HEK293 (cell line): ENCODE results near the gene CCDC201.

Experiments
- CTCF ChIA-PET: fragments of 350-600 bp; formaldehyde crosslinking; extraction: SDS; loops from one replicate; lab custom pipeline; 2021; ENCODE audit warnings: antibody characterized with exemption; lab: Yijun Ruan, JAX
- POLR2A ChIA-PET: fragments of 300-600 bp; formaldehyde crosslinking; extraction: SDS; loops from one replicate; lab custom pipeline; 2020; ENCODE audit warnings: antibody characterized with exemption, inconsistent platforms; lab: Yijun Ruan, JAX
- H3K27ac ChIP-seq: fragments of 200-500 bp; sonication (Bioruptor generic); 2 replicates; pipeline ENCODE4 v1.5.1; 2014; ENCODE audit warnings: low read depth, low read length, control low read depth, inconsistent platforms; ENCODE audit errors: extremely low read depth
- H3K36me3 ChIP-seq, 2 experiments: fragments of 200-500 bp in 1 of 2; sonication (Bioruptor generic) in 1 of 2; 1 replicate in 1 of 2; 2 replicates in 1 of 2; pipeline ENCODE4 v1.5.1; 2014 to 2017; ENCODE audit warnings: inconsistent platforms in 2 of 2, low read length in 2 of 2; ENCODE audit not compliant: control insufficient read depth in 2 of 2, insufficient read depth in 1 of 2
- H3K4me1 ChIP-seq: fragments of 200-500 bp; sonication (Bioruptor generic); 2 replicates; pipeline ENCODE4 v1.5.1; 2014; ENCODE audit warnings: mild to moderate bottlenecking, low read length, inconsistent platforms; ENCODE audit not compliant: control insufficient read depth, insufficient read depth
- H3K4me3 ChIP-seq: 2 replicates; pipeline ENCODE4 v1.5.1; 2011; ENCODE audit warnings: low read depth, mild to moderate bottlenecking, control low read depth, low read length, moderate library complexity
- H3K9me3 ChIP-seq: fragments of 200-500 bp; sonication (Bioruptor generic); 2 replicates; pipeline ENCODE4 v1.5.1; 2014; ENCODE audit warnings: low read depth, low read length, inconsistent platforms; ENCODE audit not compliant: control insufficient read depth, insufficient read depth
- EGR2 ChIP-seq: fragments of 450-650 bp; formaldehyde crosslinking; IDR thresholded peaks from 2 replicates; pipeline ENCODE4 v1.5.1; 2016; ENCODE audit warnings: low read depth, missing biosample characterization, missing genetic modification characterization
- KLF7 ChIP-seq: fragments of 450-650 bp; formaldehyde crosslinking; IDR thresholded peaks from 2 replicates; pipeline ENCODE4 v1.5.1; 2016; ENCODE audit warnings: missing biosample characterization, missing genetic modification characterization, borderline replicate concordance
- KLF8 ChIP-seq: fragments of 450-650 bp; formaldehyde crosslinking; IDR thresholded peaks from 2 replicates; pipeline ENCODE4 v1.5.1; 2016; ENCODE audit warnings: missing biosample characterization, missing genetic modification characterization
- PRDM6 ChIP-seq: fragments of 450-650 bp; formaldehyde crosslinking; IDR thresholded peaks from 2 replicates; pipeline ENCODE4 v1.5.1; 2017; ENCODE audit warnings: missing biosample characterization, missing genetic modification characterization
- RBAK ChIP-seq: fragments of 450-650 bp; formaldehyde crosslinking; IDR thresholded peaks from 2 replicates; pipeline ENCODE4 v1.5.1; 2016; ENCODE audit warnings: missing biosample characterization, missing genetic modification characterization
- TRIM28 ChIP-seq: IDR thresholded peaks from 2 replicates; pipeline ENCODE4 v1.6.1; 2011; ENCODE audit warnings: low read length, control low read depth, borderline replicate concordance
- ZBTB17 ChIP-seq: fragments of 450-650 bp; formaldehyde crosslinking; IDR thresholded peaks from 2 replicates; pipeline ENCODE4 v1.5.1; 2016; ENCODE audit warnings: missing biosample characterization, missing genetic modification characterization
- ZFP69B ChIP-seq: fragments of 450-650 bp; formaldehyde crosslinking; IDR thresholded peaks from 2 replicates; pipeline ENCODE4 v1.5.1; 2016; ENCODE audit warnings: missing biosample characterization, missing genetic modification characterization
- ZNF157 ChIP-seq: fragments of 450-650 bp; formaldehyde crosslinking; IDR thresholded peaks from 2 replicates; pipeline ENCODE4 v1.5.1; 2016; ENCODE audit warnings: missing biosample characterization, missing genetic modification characterization
- ZNF169 ChIP-seq: fragments of 450-650 bp; formaldehyde crosslinking; IDR thresholded peaks from 2 replicates; pipeline ENCODE4 v1.5.1; 2016; ENCODE audit warnings: missing biosample characterization, missing genetic modification characterization
- ZNF211 ChIP-seq: fragments of 450-650 bp; formaldehyde crosslinking; IDR thresholded peaks from 2 replicates; pipeline ENCODE4 v1.5.1; 2016; ENCODE audit warnings: low read depth, missing biosample characterization, missing genetic modification characterization
- ZNF37A ChIP-seq: fragments of 450-650 bp; IDR thresholded peaks from 2 replicates; pipeline ENCODE4 v1.5.1; 2018; ENCODE audit warnings: missing biosample characterization, missing genetic modification characterization
- ZNF488 ChIP-seq: fragments of 450-650 bp; formaldehyde crosslinking; IDR thresholded peaks from 2 replicates; pipeline ENCODE4 v1.5.1; 2016; ENCODE audit warnings: missing biosample characterization, missing genetic modification characterization
- ZNF529 ChIP-seq: fragments of 450-650 bp; formaldehyde crosslinking; IDR thresholded peaks from 2 replicates; pipeline ENCODE4 v1.5.1; 2017; ENCODE audit warnings: missing genetic modification characterization, missing biosample characterization; ENCODE audit not compliant: insufficient replicate concordance
- ZNF544 ChIP-seq: fragments of 450-650 bp; formaldehyde crosslinking; IDR thresholded peaks from 2 replicates; pipeline ENCODE4 v1.5.0; 2017; ENCODE audit warnings: missing biosample characterization, missing genetic modification characterization
- ZNF549 ChIP-seq: fragments of 450-650 bp; IDR thresholded peaks from 2 replicates; pipeline ENCODE4 v1.5.1; 2018; ENCODE audit warnings: missing biosample characterization, missing genetic modification characterization, mild to moderate bottlenecking, inconsistent platforms, moderate library complexity
- ZNF560 ChIP-seq: fragments of 450-650 bp; formaldehyde crosslinking; IDR thresholded peaks from 2 replicates; pipeline ENCODE4 v1.5.1; 2017; ENCODE audit warnings: missing biosample characterization, missing genetic modification characterization, borderline replicate concordance
- ZNF624 ChIP-seq: fragments of 450-650 bp; formaldehyde crosslinking; IDR thresholded peaks from 2 replicates; pipeline ENCODE4 v1.5.1; 2017; ENCODE audit warnings: missing biosample characterization, missing genetic modification characterization
- ZNF670 ChIP-seq: fragments of 450-650 bp; formaldehyde crosslinking; IDR thresholded peaks from 2 replicates; pipeline ENCODE4 v1.5.1; 2016; ENCODE audit warnings: missing biosample characterization, missing genetic modification characterization, low read depth
- ZNF677 ChIP-seq: fragments of 450-650 bp; IDR thresholded peaks from 2 replicates; pipeline ENCODE4 v1.5.0; 2018; ENCODE audit warnings: missing biosample characterization, mild to moderate bottlenecking, missing genetic modification characterization, moderate library complexity
- ZNF776 ChIP-seq: fragments of 450-650 bp; formaldehyde crosslinking; IDR thresholded peaks from 2 replicates; pipeline ENCODE4 v1.5.0; 2017; ENCODE audit warnings: missing biosample characterization, missing genetic modification characterization, borderline replicate concordance
- TF ChIP-seq, protein P1 (sequence below): fragments of 450-650 bp; formaldehyde crosslinking; IDR thresholded peaks from 2 replicates; pipeline ENCODE4 v1.5.1; 2016; ENCODE audit warnings: missing biosample characterization, missing genetic modification characterization
- TF ChIP-seq, protein P2 (sequence below): fragments of 450-650 bp; formaldehyde crosslinking; IDR thresholded peaks from 2 replicates; pipeline ENCODE4 v1.5.1; 2016; ENCODE audit warnings: missing biosample characterization, missing genetic modification characterization
- TF ChIP-seq, protein P3 (sequence below): fragments of 450-650 bp; formaldehyde crosslinking; IDR thresholded peaks from 2 replicates; pipeline ENCODE4 v1.5.1; 2016; ENCODE audit warnings: missing biosample characterization, missing genetic modification characterization, low read depth
- TF ChIP-seq, protein P4 (sequence below): fragments of 450-650 bp; formaldehyde crosslinking; IDR thresholded peaks from 2 replicates; pipeline ENCODE4 v1.5.1; 2016; ENCODE audit warnings: missing biosample characterization, missing genetic modification characterization

The CCDC201 gene

DNA sequence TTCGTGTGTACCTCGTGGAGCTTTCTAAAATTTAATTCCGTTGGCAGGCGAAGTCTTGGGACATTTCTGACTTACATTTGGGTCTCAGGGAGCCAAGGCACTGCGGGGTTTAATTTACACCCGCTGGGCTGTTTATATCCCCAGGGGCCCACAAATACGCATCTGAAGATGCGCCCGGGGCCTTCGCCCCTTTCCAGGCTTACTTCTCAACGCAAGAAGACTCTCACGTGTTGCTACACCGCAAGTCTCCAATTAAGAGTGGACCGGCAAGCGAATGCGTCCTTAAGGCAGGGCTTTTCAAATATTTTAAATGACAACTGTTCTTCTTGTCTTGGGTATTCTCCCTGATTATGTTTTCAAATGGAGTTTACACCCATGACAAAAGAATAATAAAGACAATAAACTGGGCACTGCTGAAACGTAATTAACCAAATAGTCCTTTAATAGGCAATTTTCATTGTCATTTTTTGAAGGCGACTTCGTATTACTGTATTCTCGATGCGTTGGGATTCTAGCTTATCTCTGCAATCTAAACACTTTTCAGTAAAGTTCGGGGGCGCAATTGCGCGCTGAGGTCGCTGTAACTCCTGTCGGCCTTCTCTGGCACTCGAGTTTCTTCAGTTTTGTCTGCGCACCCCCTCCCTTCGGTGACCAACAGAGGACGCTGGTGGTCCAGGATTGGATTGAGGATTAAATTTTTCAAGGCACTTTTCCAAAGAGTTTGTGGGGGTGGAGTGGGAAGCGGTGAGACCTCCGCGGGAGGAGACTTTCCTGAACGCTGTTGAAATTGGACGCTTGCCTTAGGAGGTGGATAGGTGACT, 49.0 kb upstream of the CCDC201 start (continued):
- no peak for TF ChIP-seq ZNF677 (tag by site-specific recombination)
- no peak for TF ChIP-seq ZNF776
- TF ChIP-seq ZNF157: no peak
- TF ChIP-seq, protein P1, sequence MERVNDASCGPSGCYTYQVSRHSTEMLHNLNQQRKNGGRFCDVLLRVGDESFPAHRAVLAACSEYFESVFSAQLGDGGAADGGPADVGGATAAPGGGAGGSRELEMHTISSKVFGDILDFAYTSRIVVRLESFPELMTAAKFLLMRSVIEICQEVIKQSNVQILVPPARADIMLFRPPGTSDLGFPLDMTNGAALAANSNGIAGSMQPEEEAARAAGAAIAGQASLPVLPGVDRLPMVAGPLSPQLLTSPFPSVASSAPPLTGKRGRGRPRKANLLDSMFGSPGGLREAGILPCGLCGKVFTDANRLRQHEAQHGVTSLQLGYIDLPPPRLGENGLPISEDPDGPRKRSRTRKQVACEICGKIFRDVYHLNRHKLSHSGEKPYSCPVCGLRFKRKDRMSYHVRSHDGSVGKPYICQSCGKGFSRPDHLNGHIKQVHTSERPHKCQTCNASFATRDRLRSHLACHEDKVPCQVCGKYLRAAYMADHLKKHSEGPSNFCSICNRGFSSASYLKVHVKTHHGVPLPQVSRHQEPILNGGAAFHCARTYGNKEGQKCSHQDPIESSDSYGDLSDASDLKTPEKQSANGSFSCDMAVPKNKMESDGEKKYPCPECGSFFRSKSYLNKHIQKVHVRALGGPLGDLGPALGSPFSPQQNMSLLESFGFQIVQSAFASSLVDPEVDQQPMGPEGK: no peak
- TF ChIP-seq, protein P2, sequence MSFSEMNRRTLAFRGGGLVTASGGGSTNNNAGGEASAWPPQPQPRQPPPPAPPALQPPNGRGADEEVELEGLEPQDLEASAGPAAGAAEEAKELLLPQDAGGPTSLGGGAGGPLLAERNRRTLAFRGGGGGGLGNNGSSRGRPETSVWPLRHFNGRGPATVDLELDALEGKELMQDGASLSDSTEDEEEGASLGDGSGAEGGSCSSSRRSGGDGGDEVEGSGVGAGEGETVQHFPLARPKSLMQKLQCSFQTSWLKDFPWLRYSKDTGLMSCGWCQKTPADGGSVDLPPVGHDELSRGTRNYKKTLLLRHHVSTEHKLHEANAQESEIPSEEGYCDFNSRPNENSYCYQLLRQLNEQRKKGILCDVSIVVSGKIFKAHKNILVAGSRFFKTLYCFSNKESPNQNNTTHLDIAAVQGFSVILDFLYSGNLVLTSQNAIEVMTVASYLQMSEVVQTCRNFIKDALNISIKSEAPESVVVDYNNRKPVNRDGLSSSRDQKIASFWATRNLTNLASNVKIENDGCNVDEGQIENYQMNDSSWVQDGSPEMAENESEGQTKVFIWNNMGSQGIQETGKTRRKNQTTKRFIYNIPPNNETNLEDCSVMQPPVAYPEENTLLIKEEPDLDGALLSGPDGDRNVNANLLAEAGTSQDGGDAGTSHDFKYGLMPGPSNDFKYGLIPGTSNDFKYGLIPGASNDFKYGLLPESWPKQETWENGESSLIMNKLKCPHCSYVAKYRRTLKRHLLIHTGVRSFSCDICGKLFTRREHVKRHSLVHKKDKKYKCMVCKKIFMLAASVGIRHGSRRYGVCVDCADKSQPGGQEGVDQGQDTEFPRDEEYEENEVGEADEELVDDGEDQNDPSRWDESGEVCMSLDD (tag by site-specific recombination): 0 out of 2 replicates have a peak, but pooled peaks have one; percentile 35
- no peak for TF ChIP-seq ZBTB17 (tag by site-specific recombination)
- TF ChIP-seq ZNF211 (tag by site-specific recombination): no peak
- no peak for TF ChIP-seq ZNF624 (tag by site-specific recombination)
- TF ChIP-seq, protein P3, sequence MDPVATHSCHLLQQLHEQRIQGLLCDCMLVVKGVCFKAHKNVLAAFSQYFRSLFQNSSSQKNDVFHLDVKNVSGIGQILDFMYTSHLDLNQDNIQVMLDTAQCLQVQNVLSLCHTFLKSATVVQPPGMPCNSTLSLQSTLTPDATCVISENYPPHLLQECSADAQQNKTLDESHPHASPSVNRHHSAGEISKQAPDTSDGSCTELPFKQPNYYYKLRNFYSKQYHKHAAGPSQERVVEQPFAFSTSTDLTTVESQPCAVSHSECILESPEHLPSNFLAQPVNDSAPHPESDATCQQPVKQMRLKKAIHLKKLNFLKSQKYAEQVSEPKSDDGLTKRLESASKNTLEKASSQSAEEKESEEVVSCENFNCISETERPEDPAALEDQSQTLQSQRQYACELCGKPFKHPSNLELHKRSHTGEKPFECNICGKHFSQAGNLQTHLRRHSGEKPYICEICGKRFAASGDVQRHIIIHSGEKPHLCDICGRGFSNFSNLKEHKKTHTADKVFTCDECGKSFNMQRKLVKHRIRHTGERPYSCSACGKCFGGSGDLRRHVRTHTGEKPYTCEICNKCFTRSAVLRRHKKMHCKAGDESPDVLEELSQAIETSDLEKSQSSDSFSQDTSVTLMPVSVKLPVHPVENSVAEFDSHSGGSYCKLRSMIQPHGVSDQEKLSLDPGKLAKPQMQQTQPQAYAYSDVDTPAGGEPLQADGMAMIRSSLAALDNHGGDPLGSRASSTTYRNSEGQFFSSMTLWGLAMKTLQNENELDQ (tag by site-specific recombination): no peak
- no peak for TF ChIP-seq ZNF37A (tag by site-specific recombination)
- TF ChIP-seq EGR2: peak; percentile 66; the same call in 1 of the 2 replicates
- TF ChIP-seq, protein P4, sequence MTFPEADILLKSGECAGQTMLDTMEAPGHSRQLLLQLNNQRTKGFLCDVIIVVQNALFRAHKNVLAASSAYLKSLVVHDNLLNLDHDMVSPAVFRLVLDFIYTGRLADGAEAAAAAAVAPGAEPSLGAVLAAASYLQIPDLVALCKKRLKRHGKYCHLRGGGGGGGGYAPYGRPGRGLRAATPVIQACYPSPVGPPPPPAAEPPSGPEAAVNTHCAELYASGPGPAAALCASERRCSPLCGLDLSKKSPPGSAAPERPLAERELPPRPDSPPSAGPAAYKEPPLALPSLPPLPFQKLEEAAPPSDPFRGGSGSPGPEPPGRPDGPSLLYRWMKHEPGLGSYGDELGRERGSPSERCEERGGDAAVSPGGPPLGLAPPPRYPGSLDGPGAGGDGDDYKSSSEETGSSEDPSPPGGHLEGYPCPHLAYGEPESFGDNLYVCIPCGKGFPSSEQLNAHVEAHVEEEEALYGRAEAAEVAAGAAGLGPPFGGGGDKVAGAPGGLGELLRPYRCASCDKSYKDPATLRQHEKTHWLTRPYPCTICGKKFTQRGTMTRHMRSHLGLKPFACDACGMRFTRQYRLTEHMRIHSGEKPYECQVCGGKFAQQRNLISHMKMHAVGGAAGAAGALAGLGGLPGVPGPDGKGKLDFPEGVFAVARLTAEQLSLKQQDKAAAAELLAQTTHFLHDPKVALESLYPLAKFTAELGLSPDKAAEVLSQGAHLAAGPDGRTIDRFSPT: no peak
- no peak for TF ChIP-seq RBAK (tag by site-specific recombination)
- no peak for TF ChIP-seq ZNF670
- TF ChIP-seq ZNF544 (tag by site-specific recombination): no peak

DNA sequence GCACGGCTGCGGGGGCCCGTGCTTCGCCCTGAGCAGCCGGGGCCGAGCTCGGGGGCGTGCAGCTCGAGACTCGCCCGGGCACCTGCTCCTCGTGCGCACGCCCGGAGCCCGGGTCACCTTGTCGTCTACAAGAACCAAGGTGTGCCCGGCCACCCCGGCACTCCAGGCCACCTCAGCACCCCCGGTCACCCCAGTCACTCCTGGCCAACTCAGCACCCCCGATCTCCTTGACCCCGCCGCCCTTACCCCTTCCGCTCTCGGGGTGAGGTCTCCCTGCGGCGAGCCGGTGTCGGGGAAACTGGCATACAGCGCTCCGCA, 48.5 kb upstream of the CCDC201 start:
- no peaks in the 10 kb centered on the region for H3K9me3 ChIP-seq
- peaks cover 3% of the 10 kb centered on the region; the same call in 1 of the 2 replicates for H3K4me1 ChIP-seq
- CTCF ChIA-PET: interaction anchor here (0.6 to 3.9 kb wide), 19 partner anchors 9 to 1314 kb away, joined by 3 to 15 read pairs (median 5); no protein-coding TSS in a partner anchor
- H3K4me3 ChIP-seq: peak overlapping the region; percentile 57
- POLR2A ChIA-PET: no interaction called here
- H3K36me3 ChIP-seq: no peaks in the 10 kb centered on the region
- H3K27ac ChIP-seq: no peak overlapping the region
- TF ChIP-seq ZFP69B: no peak
- TF ChIP-seq TRIM28: no peak
- no peak for TF ChIP-seq ZNF169 (tag by site-specific recombination)
- no peak for TF ChIP-seq KLF8 (tag by site-specific recombination)
- no peak for TF ChIP-seq ZBTB17 (tag by site-specific recombination)
- TF ChIP-seq ZNF560 (tag by site-specific recombination): no peak
- TF ChIP-seq PRDM6 (tag by site-specific recombination): no peak
- TF ChIP-seq ZNF549 (tag by site-specific recombination): no peak
- TF ChIP-seq ZNF488 (tag by site-specific recombination): no peak
- TF ChIP-seq EGR2: no peak
- no peak for TF ChIP-seq KLF7 (tag by site-specific recombination)
- TF ChIP-seq ZNF529 (tag by site-specific recombination): no peak
